Ovary (tissue), 9 donors: ENCODE data around the gene GPR15. TPM values are rescaled to one million over a fixed set of nuclear protein-coding genes. Genes with fewer than 3 reads are reported as not detected.

ENCODE experiments used
- DNase-seq, 5 donors: peaks; one replicate each; pipeline ENCODE4 v3.0.0-alpha.2; 2019 to 2020
- H3K27ac ChIP-seq, 2 donors: fragments of 200-600 bp; one replicate each; pipeline versions ENCODE4 v1.5.1 to v1.8.0; 2019 to 2022
- H3K27me3 ChIP-seq: fragments of 200-600 bp; one replicate; pipeline ENCODE4 v1.8.0; 2022
- H3K36me3 ChIP-seq: fragments of 200-600 bp; sonication (generic); one replicate; pipeline ENCODE4 v1.5.1; 2019
- H3K4me1 ChIP-seq: one replicate; pipeline ENCODE4 v1.8.1; 2013; ENCODE audit warnings: mild to moderate bottlenecking, moderate library complexity; ENCODE audit not compliant: insufficient read depth
- H3K4me3 ChIP-seq: fragments of 200-600 bp; sonication (generic); one replicate; pipeline ENCODE4 v1.5.1; 2017
- H3K9me3 ChIP-seq, 2 donors: fragments of 200-600 bp in 1 of 2; sonication (generic) in 1 of 2; one replicate each; pipeline versions ENCODE4 v1.5.1 to v1.8.1; 2013 to 2019; ENCODE audit warnings: mild to moderate bottlenecking in 1 of 2, moderate library complexity in 1 of 2
- EP300 ChIP-seq: sonication (generic); formaldehyde crosslinking; IDR thresholded peaks from one replicate; pipeline ENCODE4 v1.6.1; 2017; ENCODE audit warnings: antibody characterized with exemption
- POLR2A ChIP-seq: fragments of 450-650 bp; IDR thresholded peaks from one replicate; pipeline ENCODE4 v1.6.1; 2017; ENCODE audit warnings: antibody characterized with exemption, mild to moderate bottlenecking, moderate library complexity
- WGBS, 3 donors: extraction: QIAGEN DNeasy Blood & Tissue Kit in 1 of 3; methylation state at CpG; one replicate each; pipeline versions ENCODE4 v1.1.5 to v1.1.7; 2013 to 2017; 5-methylcytosine and 5-hydroxymethylcytosine counted together
- intact Hi-C, 4 donors: fragments of 100-400 bp; cut with DNase I; formaldehyde crosslinking; loops; one replicate each; pipeline versions ENCODE4 v1.11.0 to v1.15.1; 2022 to 2023
- polyA plus RNA-seq, 2 donors: library from polyadenylated mRNA; stranded (reverse); fragments of 200-250 nt in 1 of 2; fragments of 350-450 nt in 1 of 2; fragmentation: Illumina TruSeq in 1 of 2; extraction: RNeasy Lipid Tissue Mini Kit (QIAGEN cat#74804) in 1 of 2; gene quantifications; one replicate each; pipeline ENCODE4 v1.2.3, GENCODE V29; 2013 to 2014
- total RNA-seq, 7 donors: library from RNA; depleted of rRNA in 2 of 7; stranded (reverse); fragments of >200 nt in 2 of 7; fragmentation: NEBNext Ultra II Directional in 3 of 7; extraction: Animal tissue kit (Norgen Biotek cat#: 25700) in 3 of 7; gene quantifications; one replicate each; pipeline versions ENCODE4 v1.1.0 to v1.2.4, GENCODE V29; 2016 to 2023
- TF ChIP-seq, protein P1 (sequence below), 3 donors: fragments of 450-650 bp in 2 of 3; fragments of 200-600 bp in 1 of 3; IDR thresholded peaks; one replicate each; pipeline versions ENCODE4 v1.5.1 to v1.8.0; 2016 to 2022; ENCODE audit warnings: antibody characterized with exemption in 3 of 3, mild to moderate bottlenecking in 1 of 3
- donor health status: DM: no; HTN: no; CAD: no; lungs with moderate emphysema.
- donor health status: DM: no; HTN: no; CAD: no.
- donor health status: Bipolar disorder and iron deficiency.
- donor health status: DM: yes; HTN: yes; CAD: no.
- donor health status: DM: no; HTN: no; CAD: no.
- donor health status: DM: yes; HTN: yes; CAD: no.

Gene GPR15
- total and polyA plus RNA-seq, 9 donors: 0.23 TPM; not detected in 8

DNA sequence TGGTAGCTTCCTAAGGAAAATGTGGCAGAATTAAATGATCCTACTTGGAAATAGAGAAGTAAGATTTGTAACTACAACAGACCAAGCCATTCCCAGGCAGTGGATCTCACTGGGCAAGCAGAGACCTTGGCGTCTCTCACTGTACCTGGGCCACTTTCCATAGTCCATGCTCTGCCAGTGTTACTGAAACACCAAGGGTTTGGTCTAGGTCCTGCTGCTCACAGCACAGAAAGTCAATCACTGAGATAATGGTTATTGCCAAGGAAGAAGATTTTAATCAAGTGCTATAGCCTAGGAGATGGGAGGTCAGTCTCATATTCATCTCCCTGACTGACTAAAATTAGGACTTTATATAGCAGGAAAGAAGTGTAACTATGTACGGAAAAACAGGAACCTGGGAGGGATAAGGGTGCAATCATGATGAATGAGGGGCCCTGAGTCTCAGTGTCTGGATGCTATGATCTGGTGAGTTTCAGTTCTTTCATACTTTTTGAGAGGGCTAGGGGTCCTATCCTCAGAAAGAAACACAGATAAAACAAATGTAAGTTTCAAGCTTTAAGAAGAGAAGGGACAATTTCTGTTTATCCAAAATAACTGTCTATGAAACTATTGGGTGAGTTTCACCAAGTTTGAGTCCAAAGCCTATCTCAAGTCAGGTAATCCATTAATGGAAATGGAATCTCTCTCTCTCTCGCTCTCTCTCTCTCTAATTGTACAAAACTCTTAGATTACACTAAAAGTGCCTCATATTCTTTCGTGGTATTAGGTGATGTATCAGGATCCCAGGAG lies 20.6 kb downstream of the GPR15 start:
- 81 to 93% (median 82%) methylated on average over 4 of the region's 4 CpGs for WGBS, 3 donors
- no peaks in the 10 kb centered on the region for H3K9me3 ChIP-seq
- no peak overlapping the region for H3K4me3 ChIP-seq
- no peaks in the 10 kb centered on the region for H3K36me3 ChIP-seq
- H3K27me3 ChIP-seq: no peaks in the 10 kb centered on the region
- DNase-seq: no peak
- intact Hi-C loops: no loop called here
- H3K4me1 ChIP-seq: no peaks in the 10 kb centered on the region
- TF ChIP-seq POLR2A: no peak
- TF ChIP-seq, protein P1, sequence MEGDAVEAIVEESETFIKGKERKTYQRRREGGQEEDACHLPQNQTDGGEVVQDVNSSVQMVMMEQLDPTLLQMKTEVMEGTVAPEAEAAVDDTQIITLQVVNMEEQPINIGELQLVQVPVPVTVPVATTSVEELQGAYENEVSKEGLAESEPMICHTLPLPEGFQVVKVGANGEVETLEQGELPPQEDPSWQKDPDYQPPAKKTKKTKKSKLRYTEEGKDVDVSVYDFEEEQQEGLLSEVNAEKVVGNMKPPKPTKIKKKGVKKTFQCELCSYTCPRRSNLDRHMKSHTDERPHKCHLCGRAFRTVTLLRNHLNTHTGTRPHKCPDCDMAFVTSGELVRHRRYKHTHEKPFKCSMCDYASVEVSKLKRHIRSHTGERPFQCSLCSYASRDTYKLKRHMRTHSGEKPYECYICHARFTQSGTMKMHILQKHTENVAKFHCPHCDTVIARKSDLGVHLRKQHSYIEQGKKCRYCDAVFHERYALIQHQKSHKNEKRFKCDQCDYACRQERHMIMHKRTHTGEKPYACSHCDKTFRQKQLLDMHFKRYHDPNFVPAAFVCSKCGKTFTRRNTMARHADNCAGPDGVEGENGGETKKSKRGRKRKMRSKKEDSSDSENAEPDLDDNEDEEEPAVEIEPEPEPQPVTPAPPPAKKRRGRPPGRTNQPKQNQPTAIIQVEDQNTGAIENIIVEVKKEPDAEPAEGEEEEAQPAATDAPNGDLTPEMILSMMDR (IDR thresholded peaks at IDR 0.05): no peak
- TF ChIP-seq EP300: no peak
- H3K27ac ChIP-seq: no peak overlapping the region

DNA sequence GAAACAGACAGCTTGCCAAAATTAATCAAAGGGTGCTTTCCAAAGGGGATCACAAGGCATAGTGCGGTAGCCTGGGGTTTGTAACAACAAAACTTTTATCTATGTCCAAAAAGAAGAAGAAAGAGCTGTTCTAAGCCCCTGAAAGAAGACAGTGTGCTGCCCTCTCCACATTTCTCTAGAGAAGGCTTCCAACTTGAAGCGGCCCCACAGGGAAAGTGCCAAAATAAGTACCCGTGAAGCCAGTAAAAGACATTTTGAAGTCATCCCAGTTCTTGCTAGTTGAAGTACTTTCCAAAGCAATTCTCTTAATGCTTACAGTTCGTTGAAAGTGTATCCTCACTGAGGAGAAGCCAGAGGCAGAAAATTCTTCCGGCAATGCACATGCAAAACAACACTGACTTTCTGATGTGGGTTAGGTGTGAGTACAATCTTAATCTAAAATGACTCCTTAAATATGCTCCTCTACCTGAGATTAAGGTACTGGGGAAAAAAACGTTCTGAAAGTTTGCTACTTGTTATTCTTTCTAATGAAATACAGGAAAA lies 21.3 kb downstream of the GPR15 start:
- Histone ChIP-seq H3K9me3 (no peaks in the 10 kb centered on the region), H3K27me3 (no peaks in the 10 kb centered on the region), H3K4me1 (no peaks in the 10 kb centered on the region), H3K27ac (no peak overlapping the region), H3K36me3 (no peaks in the 10 kb centered on the region), H3K4me3 (no peak overlapping the region)
- 67 to 74% (median 71%) methylated on average over 6 of the region's 6 CpGs for WGBS, 3 donors
- TF ChIP-seq EP300: no peak
- TF ChIP-seq, protein P1 (IDR thresholded peaks at IDR 0.05): no peak
- no peak for TF ChIP-seq POLR2A
- intact Hi-C loops: no loop called here
- no peak for DNase-seq

DNA sequence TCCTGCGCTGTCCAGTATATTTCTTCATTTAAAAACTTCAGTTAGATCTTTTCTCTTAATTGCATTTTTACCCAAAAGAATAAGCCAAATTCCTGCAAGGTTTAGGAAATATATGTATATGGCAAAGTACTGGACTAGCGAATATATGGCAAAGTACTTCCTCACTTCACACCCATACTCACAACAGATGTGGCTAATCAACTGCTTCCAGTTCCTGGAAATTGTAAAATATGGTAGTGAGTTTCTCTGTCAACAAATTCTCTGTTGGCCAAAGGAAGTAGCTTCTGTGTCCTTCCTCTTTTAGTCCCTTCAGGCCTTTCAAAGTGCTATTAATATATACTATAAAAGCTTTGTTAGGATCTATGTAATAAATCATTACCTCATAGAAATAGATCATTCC lies 22.0 kb downstream of the GPR15 start:
- no peaks in the 10 kb centered on the region for H3K9me3 ChIP-seq
- no peaks in the 10 kb centered on the region for H3K36me3 ChIP-seq
- H3K27me3 ChIP-seq: no peaks in the 10 kb centered on the region
- no peaks in the 10 kb centered on the region for H3K4me1 ChIP-seq
- 71 to 83% (median 76%) methylated on average over 2 of the region's 2 CpGs for WGBS, 3 donors
- TF ChIP-seq POLR2A: no peak
- no peak for TF ChIP-seq EP300
- TF ChIP-seq, protein P1 (IDR thresholded peaks at IDR 0.05): no peak
- no peak overlapping the region for H3K4me3 ChIP-seq
- intact Hi-C loops: no loop called here
- DNase-seq: no peak
- H3K27ac ChIP-seq: no peak overlapping the region

DNA sequence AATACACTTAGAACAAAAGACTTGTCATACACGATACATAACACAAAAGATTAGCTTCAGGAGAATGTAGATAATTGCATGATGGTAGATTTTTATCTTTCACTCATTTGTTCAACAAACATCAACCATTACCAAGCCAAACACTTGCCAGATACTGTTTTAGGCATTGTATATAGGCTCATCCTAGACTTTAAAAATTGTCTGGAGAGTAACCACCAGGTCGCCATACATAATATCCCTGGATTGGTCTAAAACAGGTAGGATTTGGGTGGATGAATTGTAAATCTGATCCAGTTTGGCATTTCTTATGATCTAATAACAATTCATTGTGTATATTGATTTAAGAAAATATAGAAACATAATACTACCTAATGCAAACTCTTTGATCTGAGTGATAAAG lies 22.8 kb downstream of the GPR15 start:
- H3K4me1 ChIP-seq: no peaks in the 10 kb centered on the region
- no peaks in the 10 kb centered on the region for H3K27me3 ChIP-seq
- WGBS, 3 donors: 78 to 88% (median 87%) methylated on average over 2 of the region's 2 CpGs
- no peaks in the 10 kb centered on the region for H3K9me3 ChIP-seq
- DNase-seq: no peak
- no peak overlapping the region for H3K27ac ChIP-seq
- TF ChIP-seq POLR2A (no peak), EP300 (no peak)
- no peaks in the 10 kb centered on the region for H3K36me3 ChIP-seq
- intact Hi-C loops: no loop called here
- H3K4me3 ChIP-seq: no peak overlapping the region

DNA sequence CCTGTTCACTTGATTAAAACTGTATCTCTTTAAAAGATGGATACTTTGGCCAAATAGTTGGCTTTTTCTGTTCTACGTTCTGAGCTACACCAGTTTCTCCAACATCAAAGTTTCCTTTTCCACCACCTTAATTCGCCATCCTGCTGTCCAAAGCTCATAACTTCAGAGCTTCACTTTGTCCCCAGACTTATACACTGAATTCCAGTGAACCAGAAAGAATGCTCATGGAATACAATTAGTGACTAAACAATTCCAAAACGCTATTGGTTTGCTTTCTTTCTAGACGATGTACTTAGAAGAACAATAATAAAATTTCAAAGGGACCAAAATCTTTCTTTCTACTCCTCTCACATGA lies 23.2 kb downstream of the GPR15 start:
- H3K4me3 ChIP-seq: no peak overlapping the region
- no peak for TF ChIP-seq POLR2A
- TF ChIP-seq, protein P1 (IDR thresholded peaks at IDR 0.05): no peak
- TF ChIP-seq EP300: no peak
- no peak for DNase-seq
- H3K27me3 ChIP-seq: no peaks in the 10 kb centered on the region
- intact Hi-C loops: no loop called here
- WGBS, 3 donors: 56 to 84% (median 56%) methylated on average over 4 of the region's 4 CpGs
- H3K27ac ChIP-seq: no peak overlapping the region
- H3K4me1 ChIP-seq: no peaks in the 10 kb centered on the region
- H3K9me3 ChIP-seq: no peaks in the 10 kb centered on the region
- no peaks in the 10 kb centered on the region for H3K36me3 ChIP-seq
